Subcutaneous adipose tissue (tissue), 4 donors: ENCODE measurements around the gene HOXB13. TPM values are rescaled to one million over a fixed set of nuclear protein-coding genes. Genes with fewer than 3 reads are reported as not detected.

Experiments
- CTCF ChIP-seq: fragments of 450-650 bp; IDR thresholded peaks from one replicate; pipeline ENCODE4 v1.5.1; 2016; ENCODE audit warnings: low read depth, mild to moderate bottlenecking, control low read depth, antibody characterized with exemption, moderate library complexity
- total RNA-seq, 4 donors: library from RNA; depleted of rRNA; stranded (reverse); fragments of >200 nt; gene quantifications; one replicate each; pipeline ENCODE4 v1.1.0, GENCODE V29; 2016

Gene HOXB13
- total RNA-seq, 4 donors from 2014 or later: 0.44 to 0.85 (median 0.62) TPM

GRCh38 chr17:48723423-48724250, 4.9 kb downstream of the HOXB13 start:
- TF ChIP-seq CTCF: no peak

- TF ChIP-seq CTCF: no peak
Observed at GRCh38 chr17:48722915-48723422, 5.6 kb downstream of the HOXB13 start, which contains the start of gene PRAC2. PRAC2 (plus strand) TSS chr17:48723185; CDS start chr17:48724411, 1,226 bp downstream.

GRCh38 chr17:48722201-48722907, 6.2 kb downstream of the HOXB13 start, which contains the start of gene PRAC1:
PRAC1 (minus strand) TSS chr17:48722518; CDS start chr17:48722392, 126 bp downstream.
- TF ChIP-seq CTCF: no peak

GRCh38 chr17:48721009-48721402, 7.5 kb downstream of the HOXB13 start:
- no peak for TF ChIP-seq CTCF

- no peak for TF ChIP-seq CTCF
Observed at GRCh38 chr17:48720266-48721008, 8.1 kb downstream of the HOXB13 start.

- no peak for TF ChIP-seq CTCF
Observed at GRCh38 chr17:48719642-48720265, 8.8 kb downstream of the HOXB13 start.
